H1 (cell line): ENCODE results near the gene NRP2. TPM values are rescaled to one million over a fixed set of nuclear protein-coding genes. Genes with fewer than 3 reads are reported as not detected.

ENCODE experiments used
- CEBPB ChIP-seq: IDR thresholded peaks from 2 replicates; pipeline ENCODE4 v1.6.1; 2012; ENCODE audit warnings: low read depth, low read length
- EP300 ChIP-seq, 2 experiments: IDR thresholded peaks; 1 replicate in 1 of 2; 2 replicates in 1 of 2; pipeline ENCODE4 v1.6.1; 2011 to 2012; ENCODE audit warnings: low read depth in 2 of 2, low read length in 2 of 2, mild to moderate bottlenecking in 2 of 2, borderline replicate concordance in 1 of 2, inconsistent platforms in 1 of 2, moderate library complexity in 1 of 2
- GABPA ChIP-seq: IDR thresholded peaks from 2 replicates; pipeline ENCODE4 v1.6.1; 2011; ENCODE audit warnings: mild to moderate bottlenecking, low read length, moderate library complexity, borderline replicate concordance; ENCODE audit not compliant: insufficient read depth
- KDM4A ChIP-seq: IDR thresholded peaks from one replicate; pipeline ENCODE4 v1.7.1; 2012; ENCODE audit warnings: low read depth, mild to moderate bottlenecking, moderate library complexity, low read length, inconsistent platforms; ENCODE audit not compliant: severe bottlenecking
- MAFK ChIP-seq: IDR thresholded peaks from 2 replicates; pipeline ENCODE4 v1.6.1; 2012; ENCODE audit warnings: low read depth, mild to moderate bottlenecking, improper control_type of control experiment, low read length
- RBBP5 ChIP-seq: IDR thresholded peaks from 2 replicates; pipeline ENCODE4 v1.7.1; 2012; ENCODE audit warnings: low read depth, mild to moderate bottlenecking, inconsistent platforms, low read length, moderate library complexity, borderline replicate concordance
- SIRT6 ChIP-seq: IDR thresholded peaks from one replicate; pipeline ENCODE4 v1.7.1; 2012; ENCODE audit warnings: low read length, inconsistent platforms
- TCF12 ChIP-seq: IDR thresholded peaks from 2 replicates; pipeline ENCODE4 v1.6.1; 2011; ENCODE audit warnings: low read depth, mild to moderate bottlenecking, low read length
- polyA plus RNA-seq, 7 experiments: library from polyadenylated mRNA; depleted of rRNA in 3 of 7; stranded (reverse) in 5 of 7; unstranded in 2 of 7; fragments of >200 nt in 5 of 7; fragments of 200-250 nt in 2 of 7; gene quantifications; 1 replicate in 5 of 7; 2 replicates in 1 of 7; 4 replicates in 1 of 7; pipeline versions ENCODE4 v1.2.1 to v1.2.3, GENCODE V29; 2011 to 2013; ENCODE audit warnings: missing spikeins in 2 of 7, mixed read lengths in 2 of 7
- total RNA-seq: library from RNA; stranded (reverse); fragmentation: NEBNext Ultra II Directional; extraction: Animal tissue kit (Norgen Biotek cat#: 25700); gene quantifications from 2 replicates; pipeline ENCODE4 v1.2.1, GENCODE V29; 2021

NRP2 gene
- total and polyA plus RNA-seq, 2 of the 8 experiments (the other 6 are each of a cell fraction or from before 2014, with no cell fraction given): 32.0 to 37.8 TPM

DNA sequence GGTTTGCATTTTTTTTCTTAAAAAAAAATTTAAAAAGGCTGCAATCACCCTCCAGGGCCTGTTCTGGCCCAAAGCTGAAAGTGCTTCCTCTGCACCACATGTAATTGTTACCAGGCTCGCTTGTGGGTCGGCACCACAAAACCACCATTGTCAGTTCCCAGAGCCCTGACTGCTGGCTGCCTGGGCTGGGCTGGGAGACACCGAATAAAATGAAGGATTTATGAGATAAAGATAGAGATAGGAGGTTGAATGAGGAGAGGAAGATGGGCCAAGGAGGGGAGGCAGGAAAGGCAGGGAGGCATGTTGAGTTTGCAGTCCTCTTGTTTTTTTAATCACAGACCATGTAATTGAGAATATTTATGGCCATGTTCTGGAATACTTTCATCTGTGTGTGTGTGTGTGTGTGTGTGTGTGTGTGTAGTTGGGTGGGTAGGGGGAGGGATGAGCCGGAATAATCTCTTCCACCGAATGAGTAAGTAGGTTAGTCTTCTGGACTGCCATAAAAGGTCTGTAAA lies 14.7 kb downstream of the NRP2 start (continued):
- TF ChIP-seq GABPA (no peak), EP300 (IDR thresholded peaks at IDR 0.05; ENCODE audit: borderline replicate concordance in 1 of 2, low read depth in 2 of 2, low read length in 2 of 2) (no peak), TCF12 (no peak), SIRT6 (no peak), KDM4A (no peak), CEBPB (no peak), MAFK (no peak), RBBP5 (no peak)
